Measurements from ENCODE around the gene SWAP70. TPM values are rescaled to one million over a fixed set of nuclear protein-coding genes. Genes with fewer than 3 reads are reported as not detected.

Gene SWAP70
- total and polyA plus RNA-seq, 10 of the 15 experiments (the other 5 are each of a cell fraction or from before 2014, with no cell fraction given) = 20.6 to 62.4 (median 41.7) TPM

DNA sequence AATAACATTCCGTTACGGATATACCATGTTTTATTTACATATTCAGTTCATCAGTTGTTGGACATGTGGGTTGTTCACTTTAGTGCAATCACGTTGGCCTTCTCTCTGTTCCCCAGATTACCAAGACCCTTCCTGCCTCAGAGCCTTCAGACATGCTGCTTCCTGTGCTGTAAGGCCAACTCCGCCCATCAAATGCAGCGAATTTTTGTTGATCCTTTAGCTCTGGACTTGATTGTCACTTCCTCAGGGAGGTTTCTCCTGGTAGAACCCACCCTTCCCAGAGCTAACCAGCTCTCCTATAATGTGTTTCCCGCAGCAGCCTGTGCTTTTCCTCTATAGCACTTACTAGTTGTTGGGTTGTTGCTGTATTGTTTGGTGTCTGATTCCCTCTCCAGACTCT lies 39.4 kb downstream of the SWAP70 start:
- Histone ChIP-seq H3K4me3 (no peak overlapping the region), H3K9ac (ENCODE audit: control insufficient read depth, insufficient read depth, low read length) (no peak overlapping the region), H3K9me3 (replicated peaks; ENCODE audit: control insufficient read depth, insufficient read depth, low read length) (no peaks in the 10 kb centered on the region; the same call in 2 of the 3 replicates), H3K79me2 (ENCODE audit: control insufficient read depth, insufficient read depth, low read length) (peaks cover 47% of the 10 kb centered on the region), H3K4me1 (ENCODE audit: control insufficient read depth, insufficient read depth, low read length) (peaks cover 26% of the 10 kb centered on the region), H3K36me3 (ENCODE audit: control insufficient read depth in 2 of 2, insufficient read depth in 2 of 2, low read length in 1 of 2) (peaks cover 0 to 4% of the 10 kb centered on the region in 2 experiments; a peak in 3 of 4 replicates), H2AFZ (ENCODE audit: control insufficient read depth, low read depth, low read length) (no peak overlapping the region), H3K27ac (ENCODE audit: control insufficient read depth, insufficient read depth) (peak overlapping the region; percentile 37; the same call in 1 of the 2 replicates), H4K20me1 (ENCODE audit: control insufficient read depth, insufficient read depth) (no peaks in the 10 kb centered on the region), H3K27me3 (replicated peaks in 1 of 2; ENCODE audit: control insufficient read depth in 2 of 2, insufficient read depth in 2 of 2, low read length in 1 of 2) (no peaks in the 10 kb centered on the region), H3K4me2 (ENCODE audit: control insufficient read depth, insufficient read depth) (peak overlapping the region; percentile 45; the same call in 1 of the 2 replicates)
- intact Hi-C loops (cut with micrococcal nuclease; ENCODE audit: unreplicated experiment) (no loop called here), in situ Hi-C loops (cut with MboI) (no loop called here)
- no peak for DNase-seq (ENCODE audit: low read depth, low spot score)
- ChIA-PET RAD21 (ENCODE audit: unreplicated experiment) (interaction anchor here (1.1 kb wide), 1 partner anchor 45 kb away, joined by 4 read pairs; no protein-coding TSS in a partner anchor), CTCF (interaction anchor here (0.7 to 1.5 kb wide), 3 partner anchors 11 to 829 kb away, joined by 3 read pairs; no protein-coding TSS in a partner anchor), POLR2A (no interaction called here), SMC1A (ENCODE audit: uncharacterized antibody, unreplicated experiment) (interaction anchor here (1.2 kb wide), 1 partner anchor 14 kb away, joined by 4 read pairs; no protein-coding TSS in a partner anchor)
- no peak for ATAC-seq
- BruUV-seq (replicated peaks) = no TSS peak
- no peak for TF ChIP-seq BRCA1 (IDR thresholded peaks at IDR 0.05; ENCODE audit: low read depth, low read length)
- TF ChIP-seq GABPA (IDR thresholded peaks at IDR 0.05; ENCODE audit: low read depth) = no peak
- TF ChIP-seq, protein P1, sequence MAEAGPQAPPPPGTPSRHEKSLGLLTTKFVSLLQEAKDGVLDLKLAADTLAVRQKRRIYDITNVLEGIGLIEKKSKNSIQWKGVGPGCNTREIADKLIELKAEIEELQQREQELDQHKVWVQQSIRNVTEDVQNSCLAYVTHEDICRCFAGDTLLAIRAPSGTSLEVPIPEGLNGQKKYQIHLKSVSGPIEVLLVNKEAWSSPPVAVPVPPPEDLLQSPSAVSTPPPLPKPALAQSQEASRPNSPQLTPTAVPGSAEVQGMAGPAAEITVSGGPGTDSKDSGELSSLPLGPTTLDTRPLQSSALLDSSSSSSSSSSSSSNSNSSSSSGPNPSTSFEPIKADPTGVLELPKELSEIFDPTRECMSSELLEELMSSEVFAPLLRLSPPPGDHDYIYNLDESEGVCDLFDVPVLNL (IDR thresholded peaks at IDR 0.05; ENCODE audit: low read depth, low read length) = no peak
- no peak for TF ChIP-seq ATF2 (IDR thresholded peaks at IDR 0.05; ENCODE audit: low read length)
- no peak for TF ChIP-seq TCF7 (IDR thresholded peaks at IDR 0.05; ENCODE audit: borderline replicate concordance)
- TF ChIP-seq ZNF274 (IDR thresholded peaks at IDR 0.05; ENCODE audit: insufficient read depth, insufficient read length) = no peak
- no peak for TF ChIP-seq ZBTB33 (IDR thresholded peaks at IDR 0.05)
- TF ChIP-seq, protein P2, sequence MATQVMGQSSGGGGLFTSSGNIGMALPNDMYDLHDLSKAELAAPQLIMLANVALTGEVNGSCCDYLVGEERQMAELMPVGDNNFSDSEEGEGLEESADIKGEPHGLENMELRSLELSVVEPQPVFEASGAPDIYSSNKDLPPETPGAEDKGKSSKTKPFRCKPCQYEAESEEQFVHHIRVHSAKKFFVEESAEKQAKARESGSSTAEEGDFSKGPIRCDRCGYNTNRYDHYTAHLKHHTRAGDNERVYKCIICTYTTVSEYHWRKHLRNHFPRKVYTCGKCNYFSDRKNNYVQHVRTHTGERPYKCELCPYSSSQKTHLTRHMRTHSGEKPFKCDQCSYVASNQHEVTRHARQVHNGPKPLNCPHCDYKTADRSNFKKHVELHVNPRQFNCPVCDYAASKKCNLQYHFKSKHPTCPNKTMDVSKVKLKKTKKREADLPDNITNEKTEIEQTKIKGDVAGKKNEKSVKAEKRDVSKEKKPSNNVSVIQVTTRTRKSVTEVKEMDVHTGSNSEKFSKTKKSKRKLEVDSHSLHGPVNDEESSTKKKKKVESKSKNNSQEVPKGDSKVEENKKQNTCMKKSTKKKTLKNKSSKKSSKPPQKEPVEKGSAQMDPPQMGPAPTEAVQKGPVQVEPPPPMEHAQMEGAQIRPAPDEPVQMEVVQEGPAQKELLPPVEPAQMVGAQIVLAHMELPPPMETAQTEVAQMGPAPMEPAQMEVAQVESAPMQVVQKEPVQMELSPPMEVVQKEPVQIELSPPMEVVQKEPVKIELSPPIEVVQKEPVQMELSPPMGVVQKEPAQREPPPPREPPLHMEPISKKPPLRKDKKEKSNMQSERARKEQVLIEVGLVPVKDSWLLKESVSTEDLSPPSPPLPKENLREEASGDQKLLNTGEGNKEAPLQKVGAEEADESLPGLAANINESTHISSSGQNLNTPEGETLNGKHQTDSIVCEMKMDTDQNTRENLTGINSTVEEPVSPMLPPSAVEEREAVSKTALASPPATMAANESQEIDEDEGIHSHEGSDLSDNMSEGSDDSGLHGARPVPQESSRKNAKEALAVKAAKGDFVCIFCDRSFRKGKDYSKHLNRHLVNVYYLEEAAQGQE (IDR thresholded peaks at IDR 0.05; ENCODE audit: low read depth, low read length) = no peak
- no peak for TF ChIP-seq JUNB (IDR thresholded peaks at IDR 0.05)
- no peak for TF ChIP-seq CHD1 (IDR thresholded peaks at IDR 0.05; ENCODE audit: low read depth, low read length)
- TF ChIP-seq PAX8 (IDR thresholded peaks at IDR 0.05) = no peak
- TF ChIP-seq RELA (IDR thresholded peaks at IDR 0.05; ENCODE audit: borderline replicate concordance, partially characterized antibody) = no peak
- no peak for FAIRE-seq
- 64% methylated on average over 6 of the region's 6 CpGs for WGBS (ENCODE audit: insufficient coverage, insufficient replicate concordance, low lambda C conversion rate, missing lambda C conversion rate)

All from GM12878 (cell line).